Dendritic cell treated with granulocyte-macrophage colony-stimulating factor and Interleukin-4, amounts not matched to agents 40 ng/mL and 50 ng/mL, for 4 days (primary cell): Measurements from ENCODE around the gene RAPGEF1.
A peak's percentile ranks its signal among the peaks of the same experiment; 100 is the strongest.

Experiments used
- H3K27ac Mint-ChIP-seq: one replicate; pipeline ENCODE4 v1.8.0; 2022; ENCODE audit warnings: mild to moderate bottlenecking, mixed read lengths
- H3K27me3 Mint-ChIP-seq: one replicate; pipeline ENCODE4 v1.8.0; 2022; ENCODE audit warnings: mild to moderate bottlenecking, mixed read lengths
- H3K36me3 Mint-ChIP-seq: one replicate; pipeline ENCODE4 v1.8.0; 2022; ENCODE audit warnings: low read depth, mixed read lengths
- H3K4me1 Mint-ChIP-seq: one replicate; pipeline ENCODE4 v1.8.0; 2022; ENCODE audit warnings: low read depth, mixed read lengths
- H3K4me3 Mint-ChIP-seq: one replicate; pipeline ENCODE4 v1.8.0; 2022; ENCODE audit warnings: mild to moderate bottlenecking, moderate library complexity, mixed read lengths
- H3K9me3 Mint-ChIP-seq: one replicate; pipeline ENCODE4 v1.8.0; 2022; ENCODE audit warnings: mixed read lengths
- intact Hi-C: fragments of 100-400 bp; cut with micrococcal nuclease; formaldehyde crosslinking; loops from one replicate; pipeline ENCODE4 v1.15.0; 2022

Gene RAPGEF1

GRCh38 chr9:131612851-131613250 lies 127.0 kb downstream of the RAPGEF1 start:
- H3K27ac Mint-ChIP-seq: peak overlapping the region; percentile 73
- no peaks in the 10 kb centered on the region for H3K9me3 Mint-ChIP-seq
- H3K27me3 Mint-ChIP-seq: no peaks in the 10 kb centered on the region
- intact Hi-C loops: no loop called here
- peaks cover 78% of the 10 kb centered on the region for H3K4me1 Mint-ChIP-seq
- no peak overlapping the region for H3K4me3 Mint-ChIP-seq
- peaks cover 100% of the 10 kb centered on the region for H3K36me3 Mint-ChIP-seq

DNA sequence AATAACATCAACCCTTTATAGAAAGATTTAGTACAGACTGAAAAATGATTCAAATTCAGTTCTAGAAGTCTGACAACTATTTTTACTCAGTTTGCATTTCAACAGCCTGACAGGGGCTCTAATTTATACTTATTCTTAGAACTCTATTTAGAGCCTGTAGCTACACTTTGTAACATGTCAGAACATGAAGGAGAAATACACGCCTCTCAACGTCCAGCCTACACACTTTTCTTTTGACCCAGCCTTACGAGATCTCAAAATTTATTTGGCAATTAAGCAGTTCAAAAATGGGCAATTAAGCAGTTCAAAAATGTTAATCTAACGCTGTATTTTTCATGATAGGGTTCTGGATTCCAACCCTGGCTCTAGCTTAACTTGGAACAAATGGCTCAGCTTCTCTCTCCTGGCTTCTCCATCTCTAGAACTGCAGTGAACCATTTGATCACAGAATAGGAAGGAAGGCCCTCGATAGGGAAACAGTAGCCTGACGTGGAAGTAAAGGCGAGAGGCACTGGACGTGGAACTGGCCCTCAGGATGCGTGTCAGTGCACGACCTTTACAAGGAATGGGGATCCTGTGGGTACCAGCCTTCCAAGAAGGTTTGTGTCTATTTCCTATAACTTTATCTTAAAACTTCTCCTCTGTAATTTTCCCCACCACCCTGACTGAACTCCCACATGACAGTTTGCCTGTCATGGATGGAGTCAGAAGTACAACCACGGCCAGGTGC lies 128.1 kb downstream of the RAPGEF1 start:
- Mint-ChIP-seq H3K9me3 (no peaks in the 10 kb centered on the region), H3K4me3 (no peak overlapping the region), H3K4me1 (peaks cover 80% of the 10 kb centered on the region), H3K36me3 (peaks cover 100% of the 10 kb centered on the region), H3K27ac (peak overlapping the region; percentile 73), H3K27me3 (no peaks in the 10 kb centered on the region)
- intact Hi-C loops: no loop called here

DNA sequence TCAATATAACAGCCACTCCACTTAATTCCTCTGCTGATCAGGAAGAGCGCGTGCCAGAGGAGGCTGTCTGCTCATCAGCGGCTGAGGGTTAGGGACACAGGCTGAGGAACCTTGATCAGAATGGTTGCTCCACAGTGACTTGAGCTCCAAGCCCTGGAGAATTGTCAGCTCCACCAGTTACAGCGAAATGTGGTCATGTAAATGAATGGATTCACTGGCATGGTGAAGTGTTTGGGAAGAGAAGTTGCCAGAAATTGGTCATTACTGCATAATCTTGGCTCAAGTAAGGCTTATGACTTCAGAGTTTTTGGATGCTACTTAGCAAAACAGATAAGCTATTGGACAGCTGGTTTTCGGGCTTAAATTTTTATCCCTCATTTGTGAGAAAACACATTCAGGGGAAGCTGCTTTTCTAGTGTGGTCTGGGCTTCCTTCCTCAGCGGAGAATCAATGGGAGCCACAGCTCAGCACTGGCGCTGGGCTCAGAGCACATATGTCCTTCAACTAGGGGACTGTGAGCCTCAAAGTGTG lies 129.6 kb downstream of the RAPGEF1 start:
- peak overlapping the region; percentile 62 for H3K27ac Mint-ChIP-seq
- H3K9me3 Mint-ChIP-seq: no peaks in the 10 kb centered on the region
- no peaks in the 10 kb centered on the region for H3K27me3 Mint-ChIP-seq
- peaks cover 86% of the 10 kb centered on the region for H3K4me1 Mint-ChIP-seq
- H3K4me3 Mint-ChIP-seq: no peak overlapping the region
- intact Hi-C loops: no loop called here
- peaks cover 100% of the 10 kb centered on the region for H3K36me3 Mint-ChIP-seq

- H3K27ac Mint-ChIP-seq: peak overlapping the region; percentile 62
- H3K4me3 Mint-ChIP-seq: no peak overlapping the region
- H3K36me3 Mint-ChIP-seq: peaks cover 100% of the 10 kb centered on the region
- no peaks in the 10 kb centered on the region for H3K9me3 Mint-ChIP-seq
- H3K4me1 Mint-ChIP-seq: peaks cover 88% of the 10 kb centered on the region
- intact Hi-C loops: no loop called here
- H3K27me3 Mint-ChIP-seq: no peaks in the 10 kb centered on the region
These were observed 130.6 kb downstream of the RAPGEF1 start for GRCh38 chr9:131609099-131609830.

DNA sequence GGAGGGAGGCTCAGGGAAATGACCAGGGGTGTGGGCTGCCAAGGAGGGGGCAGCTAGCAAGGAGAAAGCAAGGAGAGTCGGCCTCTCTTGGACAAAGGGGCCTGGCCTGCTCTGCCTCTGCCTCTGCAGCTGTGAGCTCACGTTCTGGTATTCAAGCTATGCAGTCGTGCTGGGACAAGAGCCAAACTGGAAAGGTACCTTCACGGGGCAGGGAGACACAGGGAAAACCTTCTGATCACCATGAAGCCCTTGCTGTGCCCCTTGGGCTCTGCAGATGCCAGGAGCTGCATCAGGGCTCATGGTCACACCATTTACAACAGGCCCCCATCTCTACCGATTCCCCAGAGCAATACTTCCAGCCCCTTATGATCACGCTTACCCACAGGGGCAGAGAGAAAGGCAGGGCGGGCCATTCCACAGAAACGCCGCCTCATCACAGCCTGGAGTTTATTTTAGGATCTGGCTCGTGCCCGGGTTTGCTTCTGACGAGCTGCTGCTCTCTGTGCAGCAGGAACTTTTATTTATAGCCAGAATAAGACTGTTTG lies 131.3 kb downstream of the RAPGEF1 start:
- no peaks in the 10 kb centered on the region for H3K27me3 Mint-ChIP-seq
- peaks cover 88% of the 10 kb centered on the region for H3K4me1 Mint-ChIP-seq
- no peaks in the 10 kb centered on the region for H3K9me3 Mint-ChIP-seq
- no peak overlapping the region for H3K4me3 Mint-ChIP-seq
- intact Hi-C loops: no loop called here
- peaks cover 100% of the 10 kb centered on the region for H3K36me3 Mint-ChIP-seq
- peak overlapping the region; percentile 62 for H3K27ac Mint-ChIP-seq

DNA sequence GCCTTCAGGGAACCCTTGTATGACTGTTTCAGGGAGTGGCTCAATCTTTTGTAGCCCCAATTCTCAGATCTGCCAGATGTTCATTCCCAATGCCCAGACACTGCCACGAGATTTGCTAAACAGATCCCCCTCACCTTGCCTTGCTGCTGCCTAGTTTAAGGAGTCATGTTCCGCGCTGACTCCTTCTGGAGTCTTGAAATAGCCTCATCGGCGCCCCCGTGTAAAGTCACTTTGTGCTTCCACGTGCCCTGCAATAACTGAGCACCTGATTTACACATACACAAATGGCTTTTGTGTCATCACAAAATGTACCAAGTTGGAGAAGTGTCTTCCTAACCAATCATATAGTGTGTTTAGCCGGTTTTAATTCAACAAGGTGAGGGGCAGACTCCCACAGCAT lies 132.3 kb downstream of the RAPGEF1 start:
- intact Hi-C loops: no loop called here
- peaks cover 100% of the 10 kb centered on the region for H3K36me3 Mint-ChIP-seq
- H3K4me1 Mint-ChIP-seq: peaks cover 88% of the 10 kb centered on the region

DNA sequence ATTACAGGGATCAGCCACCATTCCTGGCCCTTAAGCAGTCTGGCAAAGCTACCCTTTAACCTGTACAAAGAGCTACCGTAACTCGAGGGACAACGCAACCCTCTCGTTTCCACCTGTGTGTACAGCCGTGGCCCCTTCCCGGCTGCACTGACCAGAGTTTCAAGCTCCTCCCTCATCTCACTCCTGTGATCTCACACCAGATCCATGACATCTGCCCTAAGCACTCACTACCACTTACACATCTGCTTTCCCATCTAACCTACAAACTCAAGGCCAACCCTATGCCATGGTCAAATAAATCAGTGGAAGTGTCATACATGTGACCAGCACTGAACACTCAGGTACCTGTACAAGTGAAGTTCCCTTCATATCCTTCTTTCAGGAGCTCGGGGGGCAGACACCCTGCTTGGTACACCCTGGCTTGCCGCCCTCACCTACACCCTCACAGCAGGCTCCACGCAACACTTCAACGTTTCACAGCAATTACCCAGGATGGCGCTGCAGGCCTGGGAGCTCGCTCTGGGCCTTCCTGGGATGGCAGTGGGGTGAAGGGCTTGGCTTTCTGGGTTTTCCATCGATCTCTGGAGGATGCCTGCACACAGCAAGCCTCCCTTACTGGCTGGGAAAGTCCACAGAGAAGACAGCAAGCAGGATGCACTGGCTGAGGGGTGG lies 132.8 kb downstream of the RAPGEF1 start:
- Mint-ChIP-seq H3K4me1 (peaks cover 88% of the 10 kb centered on the region), H3K27me3 (no peaks in the 10 kb centered on the region), H3K9me3 (no peaks in the 10 kb centered on the region), H3K27ac (peak overlapping the region; percentile 62), H3K36me3 (peaks cover 100% of the 10 kb centered on the region), H3K4me3 (no peak overlapping the region)
- intact Hi-C loops: no loop called here

More for the DNA sequence above, 132.3 kb downstream of the RAPGEF1 start:
- Mint-ChIP-seq H3K27ac (peak overlapping the region; percentile 62), H3K27me3 (no peaks in the 10 kb centered on the region), H3K4me3 (no peak overlapping the region), H3K9me3 (no peaks in the 10 kb centered on the region)

DNA sequence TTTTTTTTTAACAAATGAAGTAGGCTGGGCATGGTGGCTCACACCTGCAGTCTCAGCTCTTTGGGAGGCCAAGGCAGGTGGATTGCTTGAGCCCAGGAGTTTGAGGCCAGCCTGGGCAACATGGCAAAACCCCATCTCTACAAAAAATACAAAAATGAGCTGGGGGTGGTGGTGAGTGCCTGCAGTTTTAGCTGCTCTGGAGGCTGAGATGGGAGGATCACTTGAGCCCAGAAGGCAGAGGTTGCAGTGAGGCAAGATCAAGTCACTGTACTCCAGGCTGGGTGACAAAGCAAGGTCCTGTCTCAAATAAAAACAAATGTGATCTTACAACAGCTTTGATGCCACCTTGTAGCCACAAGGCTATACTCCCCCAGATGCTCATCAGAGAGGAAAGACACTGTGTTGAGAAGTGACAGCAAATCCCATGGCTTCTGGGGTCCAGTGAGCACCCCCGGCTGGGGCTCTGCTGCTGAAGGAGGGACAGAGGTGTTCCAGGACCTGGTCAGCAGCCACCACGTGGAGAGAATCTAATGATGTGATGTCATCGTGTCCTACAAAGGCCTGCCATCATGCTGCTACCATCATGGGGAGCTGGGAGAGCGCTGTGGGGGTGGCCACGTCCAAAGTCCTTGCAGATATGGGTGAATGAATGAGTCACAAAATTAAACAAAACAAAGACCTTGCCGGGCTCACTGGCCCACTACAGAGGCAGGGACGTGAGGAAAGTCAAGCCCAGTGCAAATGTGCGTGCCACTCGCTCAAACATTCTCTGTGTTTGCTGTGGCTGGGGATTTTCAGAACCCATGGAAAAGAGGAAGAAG lies 133.9 kb downstream of the RAPGEF1 start:
- no peak overlapping the region for H3K4me3 Mint-ChIP-seq
- H3K27me3 Mint-ChIP-seq: no peaks in the 10 kb centered on the region
- H3K36me3 Mint-ChIP-seq: peaks cover 100% of the 10 kb centered on the region
- H3K9me3 Mint-ChIP-seq: no peaks in the 10 kb centered on the region
- intact Hi-C loops: no loop called here
- H3K27ac Mint-ChIP-seq: peak overlapping the region; percentile 62
- H3K4me1 Mint-ChIP-seq: peaks cover 92% of the 10 kb centered on the region

GRCh38 chr9:131603711-131604439 lies 136.0 kb downstream of the RAPGEF1 start:
- H3K27me3 Mint-ChIP-seq: no peaks in the 10 kb centered on the region
- intact Hi-C loops: no loop called here
- peaks cover 92% of the 10 kb centered on the region for H3K4me1 Mint-ChIP-seq
- peaks cover 100% of the 10 kb centered on the region for H3K36me3 Mint-ChIP-seq
- no peaks in the 10 kb centered on the region for H3K9me3 Mint-ChIP-seq
- no peak overlapping the region for H3K4me3 Mint-ChIP-seq
- H3K27ac Mint-ChIP-seq: peak overlapping the region; percentile 64

GRCh38 chr9:131603199-131603598 lies 136.7 kb downstream of the RAPGEF1 start:
- Mint-ChIP-seq H3K27ac (peak overlapping the region; percentile 64), H3K4me3 (no peak overlapping the region), H3K27me3 (no peaks in the 10 kb centered on the region), H3K9me3 (no peaks in the 10 kb centered on the region), H3K4me1 (peaks cover 92% of the 10 kb centered on the region), H3K36me3 (peaks cover 100% of the 10 kb centered on the region)
- intact Hi-C loops: no loop called here

DNA sequence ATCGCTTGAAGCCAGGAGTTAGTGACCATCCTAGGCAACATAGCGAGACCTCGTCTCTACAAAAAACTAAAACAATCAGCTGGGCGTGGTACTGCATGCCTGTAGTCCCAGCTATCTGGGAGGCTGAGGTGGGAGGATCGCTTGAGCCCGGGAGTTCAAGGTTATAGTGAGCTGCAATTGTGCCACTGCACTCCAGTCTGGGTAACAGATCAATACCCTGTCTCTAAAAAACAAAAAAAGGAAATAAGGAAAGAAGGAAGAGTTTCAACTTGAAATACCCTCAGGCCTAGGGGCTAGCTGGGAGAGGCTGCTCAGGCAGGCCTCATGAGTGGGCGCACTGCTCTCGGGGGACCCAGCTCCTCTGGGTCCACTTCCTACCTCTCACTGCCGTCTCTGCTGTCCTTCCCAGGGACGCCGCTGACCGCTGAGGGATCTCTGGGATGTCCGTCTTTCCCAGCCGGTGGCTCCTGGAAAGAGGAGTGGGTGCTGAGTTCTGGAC lies 138.1 kb downstream of the RAPGEF1 start:
- Mint-ChIP-seq H3K27ac (peak overlapping the region; percentile 64), H3K9me3 (no peaks in the 10 kb centered on the region), H3K36me3 (peaks cover 100% of the 10 kb centered on the region), H3K27me3 (no peaks in the 10 kb centered on the region), H3K4me1 (peaks cover 92% of the 10 kb centered on the region), H3K4me3 (no peak overlapping the region)
- intact Hi-C loops: no loop called here

- Mint-ChIP-seq H3K27me3 (no peaks in the 10 kb centered on the region), H3K4me3 (peak overlapping the region; percentile 27), H3K36me3 (peaks cover 100% of the 10 kb centered on the region), H3K27ac (peak overlapping the region; percentile 83), H3K9me3 (no peaks in the 10 kb centered on the region), H3K4me1 (peaks cover 94% of the 10 kb centered on the region)
- intact Hi-C loops: loop anchor here (5.0 kb wide), 1 partner anchor 39 kb away; no protein-coding TSS in a partner anchor
These were observed 141.8 kb downstream of the RAPGEF1 start for GRCh38 chr9:131598121-131598520.
